Midbrain (tissue), 1 donor: ENCODE data around the gene ZNF318.
"Not testable (repeated sequence)": the region's sequence is repeated elsewhere in the genome, so short reads cannot be mapped to it uniquely, and the experiment has no call there.

Source experiments
- DNase-seq: peaks from one replicate; lab custom pipeline; 2025; lab: John Stamatoyannopoulos, UW

ZNF318 gene

GRCh38 chr6:43369174-43370002 is at the start of gene ZNF318:
ZNF318 (minus strand) TSS chr6:43369647; CDS start chr6:43369365, 282 bp downstream.
- DNase-seq = peak; percentile 98

GRCh38 chr6:43416935-43417334 is 47.5 kb upstream of the ZNF318 start:
- no peak for DNase-seq

GRCh38 chr6:43415275-43415674 is 45.8 kb upstream of the ZNF318 start:
- DNase-seq = not testable (repeated sequence)

GRCh38 chr6:43413002-43413401 is 43.6 kb upstream of the ZNF318 start:
- no peak for DNase-seq

- DNase-seq = no peak
Measured at GRCh38 chr6:43412541-43412940, 43.1 kb upstream of the ZNF318 start.

GRCh38 chr6:43410776-43411175 is 41.3 kb upstream of the ZNF318 start:
- not testable (repeated sequence) for DNase-seq

- no peak for DNase-seq
Measured at GRCh38 chr6:43408259-43408658, 38.8 kb upstream of the ZNF318 start.

- DNase-seq = no peak
Measured at GRCh38 chr6:43407296-43407695, 37.8 kb upstream of the ZNF318 start.

GRCh38 chr6:43405354-43405753 is 35.9 kb upstream of the ZNF318 start:
- DNase-seq = no peak

- DNase-seq = no peak
Measured at GRCh38 chr6:43402820-43403219, 33.4 kb upstream of the ZNF318 start.

GRCh38 chr6:43401730-43402129 is 32.3 kb upstream of the ZNF318 start:
- no peak for DNase-seq

- no peak for DNase-seq
Measured at GRCh38 chr6:43399932-43400487, 30.6 kb upstream of the ZNF318 start.

- no peak for DNase-seq
Measured at GRCh38 chr6:43396408-43397149, 27.1 kb upstream of the ZNF318 start.

GRCh38 chr6:43395776-43396175 is 26.3 kb upstream of the ZNF318 start:
- DNase-seq = peak; percentile 17

GRCh38 chr6:43394982-43395381 is 25.5 kb upstream of the ZNF318 start:
- no peak for DNase-seq

GRCh38 chr6:43393602-43394001 is 24.2 kb upstream of the ZNF318 start:
- DNase-seq = no peak

- DNase-seq = not testable (repeated sequence)
Measured at GRCh38 chr6:43393133-43393532, 23.7 kb upstream of the ZNF318 start.

GRCh38 chr6:43391440-43392031 is 22.1 kb upstream of the ZNF318 start:
- DNase-seq = no peak

- DNase-seq = not testable (repeated sequence)
Measured at GRCh38 chr6:43390753-43391439, 21.4 kb upstream of the ZNF318 start.

GRCh38 chr6:43389730-43390295 is 20.4 kb upstream of the ZNF318 start:
- DNase-seq = no peak

GRCh38 chr6:43386492-43386891 is 17.0 kb upstream of the ZNF318 start:
- DNase-seq = peak; percentile 18
